Gastroesophageal sphincter (tissue), 4 donors: ENCODE results near the gene SERPINE1. TPM values are rescaled to one million over a fixed set of nuclear protein-coding genes. Genes with fewer than 3 reads are reported as not detected.

ENCODE experiments used
- ATAC-seq: fragments of 150-250 bp; one replicate; pipeline ENCODE4 v1.9.1; 2016; ENCODE audit warnings: mild to moderate bottlenecking, moderate library complexity
- H3K27ac ChIP-seq, 4 donors: fragments of 200-600 bp; sonication (generic) in 3 of 4; 1 replicate in 3 of 4; 2 replicates in 1 of 4; pipeline ENCODE4 v1.5.1; 2016 to 2019
- H3K27me3 ChIP-seq: fragments of 200-600 bp; sonication (generic); one replicate; pipeline ENCODE4 v1.5.1; 2019
- H3K36me3 ChIP-seq, 2 donors: fragments of 200-600 bp; sonication (generic); one replicate each; pipeline ENCODE4 v1.5.1; 2019; ENCODE audit warnings: control low read depth in 1 of 2
- H3K4me1 ChIP-seq, 3 donors: fragments of 200-600 bp; sonication (generic); 1 replicate in 2 of 3; 2 replicates in 1 of 3; pipeline ENCODE4 v1.5.1; 2016 to 2019; ENCODE audit warnings: control low read depth in 2 of 3
- H3K4me3 ChIP-seq, 2 donors: fragments of 200-600 bp; sonication (generic); one replicate each; pipeline ENCODE4 v1.5.1; 2019; ENCODE audit warnings: mild to moderate bottlenecking in 1 of 2, moderate library complexity in 1 of 2
- H3K9me3 ChIP-seq, 3 donors: fragments of 200-600 bp; sonication (generic); one replicate each; pipeline ENCODE4 v1.5.1; 2017 to 2019; ENCODE audit warnings: control low read depth in 2 of 3
- CTCF ChIP-seq, 4 experiments: fragments of 200-600 bp in 2 of 4; fragments of 450-650 bp in 2 of 4; sonication (generic) in 1 of 4; IDR thresholded peaks; one replicate each; pipeline ENCODE4 v1.5.1; 2017 to 2019; ENCODE audit warnings: antibody characterized with exemption in 4 of 4, mild to moderate bottlenecking in 2 of 4, moderate library complexity in 2 of 4
- EP300 ChIP-seq: sonication (generic); formaldehyde crosslinking; IDR thresholded peaks from one replicate; pipeline ENCODE4 v1.6.1; 2017; ENCODE audit warnings: antibody characterized with exemption, mild to moderate bottlenecking
- POLR2A ChIP-seq, 2 donors: fragments of 450-650 bp; IDR thresholded peaks; one replicate each; pipeline ENCODE4 v1.6.1; 2017; ENCODE audit warnings: antibody characterized with exemption in 2 of 2, mild to moderate bottlenecking in 2 of 2, moderate library complexity in 1 of 2
- POLR2AphosphoS5 ChIP-seq: sonication (generic); formaldehyde crosslinking; IDR thresholded peaks from one replicate; pipeline ENCODE4 v1.6.1; 2017; ENCODE audit warnings: antibody characterized with exemption
- WGBS, 2 donors: methylation state at CpG; one replicate each; pipeline ENCODE4 v1.1.5; 2018; ENCODE audit warnings: low coverage in 1 of 2; 5-methylcytosine and 5-hydroxymethylcytosine counted together
- total RNA-seq, 4 donors: library from RNA; depleted of rRNA; stranded (reverse); fragments of >200 nt; gene quantifications; one replicate each; pipeline ENCODE4 v1.1.0, GENCODE V29; 2016

The SERPINE1 gene
- total RNA-seq, 4 donors from 2014 or later = 5.4 to 75.3 (median 19.6) TPM

GRCh38 chr7:101140746-101141382 lies 14.0 kb downstream of the SERPINE1 start:
- no peak for TF ChIP-seq EP300
- TF ChIP-seq POLR2A (IDR thresholded peaks at IDR 0.05) = no peak
- TF ChIP-seq POLR2AphosphoS5 = no peak
- TF ChIP-seq CTCF (IDR thresholded peaks at IDR 0.05) = no peak
- Histone ChIP-seq H3K36me3 (peaks cover 0 to 4% of the 10 kb centered on the region in 2 donors), H3K27ac (no peak overlapping the region), H3K4me1 (peaks cover 0 to 26% (median 0%) of the 10 kb centered on the region in 3 donors), H3K4me3 (no peak overlapping the region), H3K27me3 (peaks cover 11% of the 10 kb centered on the region), H3K9me3 (no peaks in the 10 kb centered on the region)
- WGBS, 2 donors = 86 to 87% methylated on average over 4 of the region's 4 CpGs
- ATAC-seq = no peak

- WGBS, 2 donors = 86 to 90% methylated on average over 2 of the region's 2 CpGs
- TF ChIP-seq POLR2A (IDR thresholded peaks at IDR 0.05) (no peak), CTCF (IDR thresholded peaks at IDR 0.05) (no peak), EP300 (no peak), POLR2AphosphoS5 (no peak)
Measured at GRCh38 chr7:101151908-101152651, 25.2 kb downstream of the SERPINE1 start.

GRCh38 chr7:101153969-101154692 lies 27.2 kb downstream of the SERPINE1 start, which contains the start of gene AP1S1:
TSS of gene AP1S1 (plus strand) at chr7:101154476. CDS start at chr7:101154515, 39 bp downstream.
- Histone ChIP-seq H3K27me3 (peaks cover 12% of the 10 kb centered on the region), H3K4me1 (peaks cover 2 to 22% (median 8%) of the 10 kb centered on the region in 3 donors), H3K36me3 (peaks cover 0 to 28% of the 10 kb centered on the region in 2 donors), H3K4me3 (peak within 1 kb of the TSS; percentile 80 to 81), H3K27ac (peak within 1 kb of the TSS in 1 of 4 donors; percentile 75), H3K9me3 (no peaks in the 10 kb centered on the region)
- ATAC-seq = peak; percentile 97
- TF ChIP-seq POLR2AphosphoS5 (peak; percentile 63), EP300 (no peak)
- 11 to 17% methylated on average over 11 to 12 of the region's 51 CpGs for WGBS, 2 donors

More at GRCh38 chr7:101151908-101152651, 25.2 kb downstream of the SERPINE1 start:
- peaks cover 0 to 7% of the 10 kb centered on the region in 2 donors for H3K36me3 ChIP-seq
- ATAC-seq = no peak
- H3K27me3 ChIP-seq = peaks cover 21% of the 10 kb centered on the region
- no peaks in the 10 kb centered on the region for H3K9me3 ChIP-seq
- peaks cover 2 to 22% (median 8%) of the 10 kb centered on the region in 3 donors for H3K4me1 ChIP-seq
- H3K27ac ChIP-seq = no peak overlapping the region
- H3K4me3 ChIP-seq = no peak overlapping the region

GRCh38 chr7:101154693-101155102 lies 27.8 kb downstream of the SERPINE1 start:
- ATAC-seq = peak; percentile 42
- Histone ChIP-seq H3K4me1 (peaks cover 2 to 22% (median 8%) of the 10 kb centered on the region in 3 donors), H3K27ac (peak overlapping the region in 1 of 4 donors; percentile 75)

More at GRCh38 chr7:101154693-101155102, 27.8 kb downstream of the SERPINE1 start:
- Histone ChIP-seq H3K4me3 (peak overlapping the region; percentile 80 to 81), H3K9me3 (no peaks in the 10 kb centered on the region), H3K27me3 (peaks cover 12% of the 10 kb centered on the region), H3K36me3 (peaks cover 0 to 34% of the 10 kb centered on the region in 2 donors)
- TF ChIP-seq EP300 (no peak), POLR2AphosphoS5 (no peak), CTCF (IDR thresholded peaks at IDR 0.05) (no peak), POLR2A (IDR thresholded peaks at IDR 0.05) (no peak)
- WGBS, 2 donors = 0% methylated on average over 5 of the region's 34 CpGs; no CpG with 5 or more reads in 1 of the 2 donors
